Measurements from ENCODE around the gene TBX5. TPM values are rescaled to one million over a fixed set of nuclear protein-coding genes. Genes with fewer than 3 reads are reported as not detected.

TBX5 gene
- total RNA-seq, 4 donors from 2014 or later = 0.27 to 2.3 (median 1.0) TPM

DNA sequence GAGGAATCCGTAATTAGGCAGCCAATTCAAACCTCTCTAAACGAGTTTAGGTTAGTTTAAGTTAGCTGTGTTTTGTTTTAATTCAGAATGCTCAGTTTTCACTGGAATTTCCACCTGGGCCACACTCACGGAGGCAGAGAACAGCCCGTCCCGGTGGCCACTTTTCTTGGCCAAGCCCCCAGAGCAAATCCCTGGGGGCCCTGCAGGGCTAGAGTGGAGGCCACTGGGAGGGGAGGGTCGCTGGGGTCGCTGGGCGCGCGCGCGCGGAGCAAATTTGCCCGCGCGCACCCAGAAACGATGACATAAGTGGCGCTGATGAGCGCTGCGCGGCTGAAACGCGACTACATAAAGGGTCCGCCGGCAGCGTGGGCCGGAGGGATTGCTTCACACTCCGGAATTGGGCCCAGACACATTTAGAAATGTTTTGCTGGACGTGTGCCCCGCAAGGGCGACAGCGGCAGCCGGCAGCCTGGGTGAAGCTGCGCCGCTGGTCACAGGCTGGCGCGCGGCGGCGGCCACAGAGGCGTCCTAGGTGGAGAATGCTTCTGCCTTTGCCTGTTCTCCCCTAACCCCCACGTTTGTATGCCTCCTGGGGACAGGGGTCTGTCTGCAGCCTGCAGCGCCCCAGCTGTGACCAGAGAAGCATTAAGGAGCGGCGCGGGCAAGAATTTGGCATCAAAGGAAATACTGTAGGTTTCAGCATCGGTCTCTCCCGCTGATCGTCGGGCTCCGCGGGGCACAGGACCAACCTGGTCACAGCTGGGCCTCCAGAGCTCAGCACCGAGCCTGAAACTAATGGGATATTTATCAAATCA lies 37.9 kb upstream of the TBX5 start:
- TF ChIP-seq POLR2A (IDR thresholded peaks at IDR 0.05) (no peak), CTCF (IDR thresholded peaks at IDR 0.05) (no peak)
- no peak overlapping the region for H3K4me3 ChIP-seq (replicated peaks in 1 of 3)
- peaks cover 60% of the 10 kb centered on the region for H3K27me3 ChIP-seq
- 5 to 6% methylated on average over 44 to 50 of the region's 53 CpGs for WGBS, 2 donors
- peaks cover 5 to 16% of the 10 kb centered on the region in 2 donors for H3K4me1 ChIP-seq
- DNase-seq = no peak
- intact Hi-C loops (cut with DNase I) = no loop called here
- H3K27ac ChIP-seq = no peak overlapping the region
- no peaks in the 10 kb centered on the region for H3K36me3 ChIP-seq
- H3K9me3 ChIP-seq = no peaks in the 10 kb centered on the region

- no peaks in the 10 kb centered on the region for H3K9me3 ChIP-seq
- H3K4me1 ChIP-seq = peaks cover 4 to 8% of the 10 kb centered on the region in 2 donors
- intact Hi-C loops (cut with DNase I) = no loop called here
- TF ChIP-seq POLR2A (IDR thresholded peaks at IDR 0.05) = no peak
- TF ChIP-seq CTCF (IDR thresholded peaks at IDR 0.05) = no peak
- no peak overlapping the region for H3K27ac ChIP-seq
- peaks cover 47% of the 10 kb centered on the region for H3K27me3 ChIP-seq
- H3K36me3 ChIP-seq = no peaks in the 10 kb centered on the region
- no peak overlapping the region for H3K4me3 ChIP-seq (replicated peaks in 1 of 3)
- 4 to 5% methylated on average over 1 of the region's 1 CpG for WGBS, 2 donors
- no peak for DNase-seq
Observed at GRCh38 chr12:114442578-114442977, 36.6 kb upstream of the TBX5 start.

GRCh38 chr12:114441545-114441944 lies 35.6 kb upstream of the TBX5 start:
- no peak for TF ChIP-seq CTCF (IDR thresholded peaks at IDR 0.05)
- TF ChIP-seq POLR2A (IDR thresholded peaks at IDR 0.05) = no peak
- WGBS, 2 donors = 8 to 10% methylated on average over 6 of the region's 6 CpGs

GRCh38 chr12:114441039-114441383 lies 35.1 kb upstream of the TBX5 start:
- Histone ChIP-seq H3K4me1 (no peaks in the 10 kb centered on the region), H3K4me3 (replicated peaks in 1 of 3) (no peak overlapping the region), H3K36me3 (no peaks in the 10 kb centered on the region), H3K27me3 (peaks cover 37% of the 10 kb centered on the region), H3K27ac (no peak overlapping the region), H3K9me3 (no peaks in the 10 kb centered on the region)
- intact Hi-C loops (cut with DNase I) = no loop called here
- 4 to 19% methylated on average over 15 to 18 of the region's 23 CpGs for WGBS, 2 donors
- DNase-seq = no peak
- TF ChIP-seq CTCF (IDR thresholded peaks at IDR 0.05) (no peak), POLR2A (IDR thresholded peaks at IDR 0.05) (no peak)

More at GRCh38 chr12:114441545-114441944, 35.6 kb upstream of the TBX5 start:
- DNase-seq = no peak
- no peaks in the 10 kb centered on the region for H3K36me3 ChIP-seq
- no peaks in the 10 kb centered on the region for H3K9me3 ChIP-seq
- H3K4me3 ChIP-seq (replicated peaks in 1 of 3) = no peak overlapping the region
- H3K27me3 ChIP-seq = peaks cover 42% of the 10 kb centered on the region
- H3K4me1 ChIP-seq = no peaks in the 10 kb centered on the region
- intact Hi-C loops (cut with DNase I) = no loop called here
- H3K27ac ChIP-seq = no peak overlapping the region

- no peak overlapping the region for H3K4me3 ChIP-seq (replicated peaks in 1 of 3)
- H3K27ac ChIP-seq = no peak overlapping the region
- DNase-seq = no peak
- H3K9me3 ChIP-seq = no peaks in the 10 kb centered on the region
- 4 to 8% methylated on average over 32 to 42 of the region's 54 CpGs for WGBS, 2 donors
- no peaks in the 10 kb centered on the region for H3K36me3 ChIP-seq
- H3K4me1 ChIP-seq = no peaks in the 10 kb centered on the region
- TF ChIP-seq CTCF (IDR thresholded peaks at IDR 0.05) = no peak
- no peak for TF ChIP-seq POLR2A (IDR thresholded peaks at IDR 0.05)
- peaks cover 32% of the 10 kb centered on the region for H3K27me3 ChIP-seq
- intact Hi-C loops (cut with DNase I) = no loop called here
Observed at GRCh38 chr12:114440270-114441038, 34.5 kb upstream of the TBX5 start.

All from thyroid gland (tissue), 4 donors.